ACHN (cell line): Measurements from ENCODE around the gene XRRA1.

Experiments
- DNase-seq: peaks from one replicate; pipeline ENCODE4 v3.0.0-alpha.2; 2015
- in situ Hi-C: cut with HindIII; loops from 2 replicates; pipeline ENCODE4 v1.10.0; 2017; ENCODE audit warnings: low sequenced_read_pairs, low pct_ligation_motif_present, low pct_unique_long_range_greater_than_20kb

The XRRA1 gene

DNA sequence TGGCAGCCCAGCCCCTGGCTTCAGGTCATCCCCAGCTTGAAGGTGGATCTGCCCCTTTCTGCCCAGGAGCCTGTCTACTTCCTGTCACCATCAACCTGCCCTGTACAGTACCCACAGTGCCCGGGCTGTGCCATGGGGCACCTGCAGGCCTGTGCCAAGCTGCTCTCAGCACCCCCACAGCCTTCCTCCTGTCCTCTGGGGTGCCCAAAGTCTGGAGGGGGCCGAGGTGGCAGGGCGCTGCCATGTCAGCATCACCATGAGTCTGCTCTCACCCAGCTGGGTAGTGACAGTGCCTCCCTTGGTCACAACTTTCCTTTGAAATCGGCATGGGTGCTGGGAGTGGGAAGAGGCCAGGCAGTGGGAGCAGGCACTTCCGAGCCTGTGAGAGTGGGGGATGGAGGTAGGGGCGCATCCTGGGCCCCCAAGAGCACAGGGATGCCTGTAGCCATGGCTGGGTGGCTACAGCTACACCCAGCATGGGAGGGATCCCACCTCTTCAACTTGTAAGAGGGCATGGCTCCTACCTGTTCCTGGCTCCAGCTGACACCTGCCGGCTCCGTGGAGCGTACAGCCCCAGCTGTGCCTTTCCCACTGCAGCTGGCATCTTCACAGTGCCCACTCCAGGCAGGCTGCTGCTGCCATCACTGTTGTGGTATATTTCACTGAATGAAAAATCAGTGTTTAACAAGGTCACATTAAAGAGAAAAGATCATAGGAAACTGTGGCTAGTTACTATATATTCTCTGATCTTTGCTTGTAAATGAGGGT is 157.4 kb downstream of the XRRA1 start:
- no peak for DNase-seq
- in situ Hi-C loops = no loop called here
